Peyer's patch (tissue), 4 donors: Measurements from ENCODE around the gene MPHOSPH8.

Experiments
- POLR2A ChIP-seq, 2 donors: fragments of 450-650 bp; IDR thresholded peaks; one replicate each; pipeline ENCODE4 v1.5.1; 2017; ENCODE audit warnings: antibody characterized with exemption in 2 of 2, mild to moderate bottlenecking in 2 of 2, moderate library complexity in 2 of 2
- TF ChIP-seq, protein P1 (sequence below), 6 experiments: fragments of 450-650 bp in 4 of 6; fragments of 200-600 bp in 2 of 6; sonication (generic) in 1 of 6; IDR thresholded peaks; one replicate each; pipeline ENCODE4 v1.5.1; 2017 to 2019; ENCODE audit warnings: antibody characterized with exemption in 6 of 6, mild to moderate bottlenecking in 3 of 6, moderate library complexity in 1 of 6

DNA sequence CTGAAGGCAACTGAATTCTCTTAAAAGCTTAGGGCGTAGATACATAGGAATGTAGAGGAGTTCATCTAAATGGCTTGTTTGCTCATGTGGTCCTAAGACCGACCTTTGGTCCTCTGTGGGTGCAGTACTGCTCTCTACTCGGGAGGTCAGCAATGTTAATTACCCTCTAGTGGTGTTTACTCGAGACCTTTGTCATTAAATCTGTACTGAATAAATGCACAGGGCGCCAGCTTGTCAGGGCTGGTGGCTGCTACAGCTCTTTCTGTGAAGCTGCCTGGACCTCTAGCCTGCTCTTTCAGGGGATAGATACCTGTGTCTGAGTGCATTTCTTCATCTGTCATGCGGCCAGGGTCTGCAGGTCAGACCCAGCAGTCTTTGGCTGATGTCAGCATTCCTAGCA is 29.2 kb upstream of the MPHOSPH8 start:
- TF ChIP-seq, protein P1, sequence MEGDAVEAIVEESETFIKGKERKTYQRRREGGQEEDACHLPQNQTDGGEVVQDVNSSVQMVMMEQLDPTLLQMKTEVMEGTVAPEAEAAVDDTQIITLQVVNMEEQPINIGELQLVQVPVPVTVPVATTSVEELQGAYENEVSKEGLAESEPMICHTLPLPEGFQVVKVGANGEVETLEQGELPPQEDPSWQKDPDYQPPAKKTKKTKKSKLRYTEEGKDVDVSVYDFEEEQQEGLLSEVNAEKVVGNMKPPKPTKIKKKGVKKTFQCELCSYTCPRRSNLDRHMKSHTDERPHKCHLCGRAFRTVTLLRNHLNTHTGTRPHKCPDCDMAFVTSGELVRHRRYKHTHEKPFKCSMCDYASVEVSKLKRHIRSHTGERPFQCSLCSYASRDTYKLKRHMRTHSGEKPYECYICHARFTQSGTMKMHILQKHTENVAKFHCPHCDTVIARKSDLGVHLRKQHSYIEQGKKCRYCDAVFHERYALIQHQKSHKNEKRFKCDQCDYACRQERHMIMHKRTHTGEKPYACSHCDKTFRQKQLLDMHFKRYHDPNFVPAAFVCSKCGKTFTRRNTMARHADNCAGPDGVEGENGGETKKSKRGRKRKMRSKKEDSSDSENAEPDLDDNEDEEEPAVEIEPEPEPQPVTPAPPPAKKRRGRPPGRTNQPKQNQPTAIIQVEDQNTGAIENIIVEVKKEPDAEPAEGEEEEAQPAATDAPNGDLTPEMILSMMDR (IDR thresholded peaks at IDR 0.05) = no peak
- TF ChIP-seq POLR2A (IDR thresholded peaks at IDR 0.05) = no peak
